Measurements from ENCODE around the gene CLP1. TPM values are rescaled to one million over a fixed set of nuclear protein-coding genes. Genes with fewer than 3 reads are reported as not detected.
A peak's percentile ranks its signal among the peaks of the same experiment; 100 is the strongest.

CLP1 gene
- polyA plus RNA-seq, 1 donor (not counting 4 experiments of a cell fraction or from before 2014, with no cell fraction given): 25.0 TPM

GRCh38 chr11:57646799-57647303 is 10.7 kb upstream of the CLP1 start:
- no peak for FAIRE-seq
- dilution Hi-C loops (cut with MboI; ENCODE audit: extremely low pct_ligation_motif_present, low sequenced_read_pairs): no loop called here
- Histone ChIP-seq H3K4me1 (ENCODE audit: control insufficient read depth, extremely low read depth, insufficient read depth, low read length) (peaks cover 41% of the 10 kb centered on the region), H3K4me3 (ENCODE audit: control insufficient read depth in 2 of 3, extremely low read depth in 1 of 3, insufficient read depth in 2 of 3, low read depth in 1 of 3, low read length in 3 of 3) (no peak overlapping the region), H3K4me2 (ENCODE audit: control insufficient read depth, extremely low read depth, insufficient read depth, low read depth, low read length) (peak overlapping the region; percentile 27), H3K36me3 (ENCODE audit: control insufficient read depth in 2 of 2, extremely low read depth in 1 of 2, insufficient read depth in 2 of 2, low read length in 2 of 2) (peaks cover 0 to under 1% of the 10 kb centered on the region in 2 experiments), H3K9me1 (ENCODE audit: control insufficient read depth, extremely low read depth, insufficient read depth, low read length) (no peaks in the 10 kb centered on the region), H3K9me3 (ENCODE audit: control insufficient read depth, low read depth, low read length) (no peaks in the 10 kb centered on the region), H3K9ac (ENCODE audit: control insufficient read depth, extremely low read depth, insufficient read depth, low read length) (no peak overlapping the region), H4K20me1 (ENCODE audit: control insufficient read depth, extremely low read depth, insufficient read depth, low read length) (peaks cover 10% of the 10 kb centered on the region), H2AFZ (ENCODE audit: control insufficient read depth, low read length) (no peak overlapping the region), H3K27ac (ENCODE audit: control insufficient read depth, insufficient read depth, low read length) (no peak overlapping the region), H3K27me3 (ENCODE audit: control insufficient read depth, extremely low read depth, insufficient read depth, low read length) (peaks cover 32% of the 10 kb centered on the region), H3K79me2 (ENCODE audit: control insufficient read depth, insufficient read depth, low read length) (peaks cover under 1% of the 10 kb centered on the region)
- no peak for DNase-seq (ENCODE audit: low read depth, low spot score)
- TF ChIP-seq EZH2 (IDR thresholded peaks at IDR 0.05; ENCODE audit: low read length): peak; percentile 35
- TF ChIP-seq CTCF (optimal IDR thresholded peaks at IDR 0.05 in 1 of 3, IDR thresholded peaks at IDR 0.05 in 1 of 3, conservative IDR thresholded peaks at IDR 0.05 in 1 of 3; ENCODE audit: extremely low read depth in 1 of 3, insufficient read depth in 2 of 3, low read length in 3 of 3): no peak

GRCh38 chr11:57647372-57647771 is 10.2 kb upstream of the CLP1 start:
- Histone ChIP-seq H4K20me1 (ENCODE audit: control insufficient read depth, extremely low read depth, insufficient read depth, low read length) (peaks cover 8% of the 10 kb centered on the region), H3K27ac (ENCODE audit: control insufficient read depth, insufficient read depth, low read length) (no peak overlapping the region), H3K4me1 (ENCODE audit: control insufficient read depth, extremely low read depth, insufficient read depth, low read length) (peaks cover 41% of the 10 kb centered on the region), H3K36me3 (ENCODE audit: control insufficient read depth in 2 of 2, extremely low read depth in 1 of 2, insufficient read depth in 2 of 2, low read length in 2 of 2) (no peaks in the 10 kb centered on the region), H2AFZ (ENCODE audit: control insufficient read depth, low read length) (no peak overlapping the region), H3K9ac (ENCODE audit: control insufficient read depth, extremely low read depth, insufficient read depth, low read length) (no peak overlapping the region), H3K4me2 (ENCODE audit: control insufficient read depth, extremely low read depth, insufficient read depth, low read depth, low read length) (peak overlapping the region; percentile 27), H3K9me1 (ENCODE audit: control insufficient read depth, extremely low read depth, insufficient read depth, low read length) (no peaks in the 10 kb centered on the region), H3K79me2 (ENCODE audit: control insufficient read depth, insufficient read depth, low read length) (no peaks in the 10 kb centered on the region), H3K9me3 (ENCODE audit: control insufficient read depth, low read depth, low read length) (no peaks in the 10 kb centered on the region), H3K4me3 (ENCODE audit: control insufficient read depth in 2 of 3, extremely low read depth in 1 of 3, insufficient read depth in 2 of 3, low read depth in 1 of 3, low read length in 3 of 3) (no peak overlapping the region), H3K27me3 (ENCODE audit: control insufficient read depth, extremely low read depth, insufficient read depth, low read length) (peaks cover 32% of the 10 kb centered on the region)
- no peak for TF ChIP-seq EZH2 (IDR thresholded peaks at IDR 0.05; ENCODE audit: low read length)
- DNase-seq (ENCODE audit: low read depth, low spot score) (no peak), FAIRE-seq (no peak)
- dilution Hi-C loops (cut with MboI; ENCODE audit: extremely low pct_ligation_motif_present, low sequenced_read_pairs): no loop called here
